Lower leg skin (tissue), 4 donors: ENCODE results near the gene EPHB2. TPM values are rescaled to one million over a fixed set of nuclear protein-coding genes. Genes with fewer than 3 reads are reported as not detected.

Experiments used
- DNase-seq, 2 donors: peaks; one replicate each; pipeline ENCODE4 v3.0.0-alpha.2; 2019; ENCODE audit warnings: low spot score in 2 of 2
- H3K4me3 ChIP-seq: fragments of 200-600 bp; sonication (generic); 2 replicates; pipeline ENCODE4 v1.5.1; 2017; ENCODE audit warnings: mild to moderate bottlenecking, low read depth; ENCODE audit not compliant: poor library complexity, severe bottlenecking
- POLR2A ChIP-seq, 2 donors: fragments of 450-650 bp; IDR thresholded peaks; one replicate each; pipeline ENCODE4 v1.6.1; 2016 to 2017; ENCODE audit warnings: antibody characterized with exemption in 2 of 2, mild to moderate bottlenecking in 1 of 2, moderate library complexity in 1 of 2
- WGBS, 2 donors: methylation state at CpG; one replicate each; pipeline ENCODE4 v1.1.5; 2018; 5-methylcytosine and 5-hydroxymethylcytosine counted together
- intact Hi-C: fragments of 100-400 bp; cut with DNase I; formaldehyde crosslinking; loops from one replicate; pipeline ENCODE4 v1.15.0; 2023; ENCODE audit warnings: low total_unique reads
- total RNA-seq, 4 donors: library from RNA; depleted of rRNA; stranded (reverse); fragments of >200 nt; gene quantifications; one replicate each; pipeline ENCODE4 v1.1.0, GENCODE V29; 2016
- TF ChIP-seq, protein P1 (sequence below), 3 donors: fragments of 450-650 bp; IDR thresholded peaks; one replicate each; pipeline ENCODE4 v1.5.1; 2016; ENCODE audit warnings: antibody characterized with exemption in 3 of 3, mild to moderate bottlenecking in 3 of 3, moderate library complexity in 2 of 3

The EPHB2 gene
- total RNA-seq, 4 donors from 2014 or later, result 0.57 to 3.1 (median 1.7) TPM

DNA sequence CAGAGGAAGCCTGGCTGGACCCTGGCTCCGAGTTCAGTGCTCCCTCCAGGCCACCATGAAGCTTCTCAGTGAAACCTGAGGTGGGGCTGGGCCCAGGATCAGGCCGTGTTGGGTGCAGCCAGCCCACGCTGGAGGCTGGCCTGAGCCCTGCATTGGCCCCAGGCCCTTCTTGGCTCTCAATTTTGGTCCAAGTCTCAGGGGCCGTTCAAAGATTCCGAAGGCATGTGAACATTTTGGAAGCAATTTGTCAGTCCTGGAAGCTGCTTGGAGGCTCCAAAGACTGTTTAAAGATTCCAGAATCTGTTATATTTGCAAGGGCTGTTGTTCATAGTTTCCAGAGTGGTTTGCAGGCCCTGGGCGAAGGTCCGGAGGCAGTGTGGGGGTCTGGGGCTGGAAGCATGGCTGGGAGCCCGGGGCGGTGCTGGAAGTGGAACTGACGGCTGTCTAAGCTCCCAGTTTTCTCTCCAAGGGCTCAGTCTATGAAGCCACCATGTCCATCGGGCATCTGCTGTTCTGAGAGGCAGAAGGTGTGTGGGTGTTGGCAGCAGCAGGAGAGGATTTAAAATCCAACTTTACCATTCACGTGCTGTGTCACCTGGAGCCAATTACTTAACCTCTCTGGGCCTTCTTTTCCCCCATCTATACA lies 104.9 kb downstream of the EPHB2 start:
- WGBS, 2 donors, result 42 to 56% methylated on average over 12 of the region's 12 CpGs
- intact Hi-C loops, result no loop called here

DNA sequence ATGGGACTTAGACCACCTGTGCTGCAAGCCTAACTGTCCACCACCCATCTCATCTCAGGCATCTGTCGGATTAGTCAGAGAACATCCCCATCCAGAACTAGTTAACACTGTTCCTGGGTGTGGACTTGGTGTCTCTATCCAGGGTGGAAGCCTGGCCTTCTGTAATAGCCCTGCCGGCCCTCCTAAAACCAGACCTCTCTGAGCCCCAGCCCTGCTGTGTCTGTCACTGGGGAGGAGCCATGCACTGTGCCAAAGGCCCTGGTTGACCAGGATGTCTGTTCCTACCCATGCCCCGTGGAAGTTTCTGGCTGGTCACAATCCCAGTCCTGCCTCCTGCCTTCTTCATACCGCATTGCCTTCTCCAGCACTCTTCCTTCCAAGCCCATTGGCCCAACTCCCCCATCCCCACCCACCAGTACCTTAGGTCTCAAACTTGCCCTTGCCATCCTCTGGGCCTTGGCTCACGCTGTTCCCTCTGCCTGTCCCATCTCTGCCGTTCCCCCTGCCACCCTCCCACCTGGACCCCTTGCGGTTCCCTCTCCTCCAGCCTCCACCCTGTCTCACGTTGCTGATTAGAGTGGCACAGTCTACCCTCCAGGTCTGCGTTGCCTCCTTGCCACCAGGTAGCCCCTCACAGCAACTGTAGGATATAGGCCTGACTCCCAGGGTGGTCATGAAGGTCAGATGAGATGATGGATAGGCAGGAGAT lies 105.6 kb downstream of the EPHB2 start:
- no peak for TF ChIP-seq POLR2A (IDR thresholded peaks at IDR 0.05)
- TF ChIP-seq, protein P1, sequence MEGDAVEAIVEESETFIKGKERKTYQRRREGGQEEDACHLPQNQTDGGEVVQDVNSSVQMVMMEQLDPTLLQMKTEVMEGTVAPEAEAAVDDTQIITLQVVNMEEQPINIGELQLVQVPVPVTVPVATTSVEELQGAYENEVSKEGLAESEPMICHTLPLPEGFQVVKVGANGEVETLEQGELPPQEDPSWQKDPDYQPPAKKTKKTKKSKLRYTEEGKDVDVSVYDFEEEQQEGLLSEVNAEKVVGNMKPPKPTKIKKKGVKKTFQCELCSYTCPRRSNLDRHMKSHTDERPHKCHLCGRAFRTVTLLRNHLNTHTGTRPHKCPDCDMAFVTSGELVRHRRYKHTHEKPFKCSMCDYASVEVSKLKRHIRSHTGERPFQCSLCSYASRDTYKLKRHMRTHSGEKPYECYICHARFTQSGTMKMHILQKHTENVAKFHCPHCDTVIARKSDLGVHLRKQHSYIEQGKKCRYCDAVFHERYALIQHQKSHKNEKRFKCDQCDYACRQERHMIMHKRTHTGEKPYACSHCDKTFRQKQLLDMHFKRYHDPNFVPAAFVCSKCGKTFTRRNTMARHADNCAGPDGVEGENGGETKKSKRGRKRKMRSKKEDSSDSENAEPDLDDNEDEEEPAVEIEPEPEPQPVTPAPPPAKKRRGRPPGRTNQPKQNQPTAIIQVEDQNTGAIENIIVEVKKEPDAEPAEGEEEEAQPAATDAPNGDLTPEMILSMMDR (IDR thresholded peaks at IDR 0.05), result no peak
- H3K4me3 ChIP-seq, result no peak overlapping the region
- no peak for DNase-seq
- WGBS, 2 donors, result 78 to 79% methylated on average over 9 of the region's 9 CpGs
- intact Hi-C loops, result no loop called here

More for the DNA sequence above, 104.9 kb downstream of the EPHB2 start:
- no peak overlapping the region for H3K4me3 ChIP-seq
- DNase-seq, result no peak
- TF ChIP-seq, protein P1 (IDR thresholded peaks at IDR 0.05), result no peak
- TF ChIP-seq POLR2A (IDR thresholded peaks at IDR 0.05), result no peak

DNA sequence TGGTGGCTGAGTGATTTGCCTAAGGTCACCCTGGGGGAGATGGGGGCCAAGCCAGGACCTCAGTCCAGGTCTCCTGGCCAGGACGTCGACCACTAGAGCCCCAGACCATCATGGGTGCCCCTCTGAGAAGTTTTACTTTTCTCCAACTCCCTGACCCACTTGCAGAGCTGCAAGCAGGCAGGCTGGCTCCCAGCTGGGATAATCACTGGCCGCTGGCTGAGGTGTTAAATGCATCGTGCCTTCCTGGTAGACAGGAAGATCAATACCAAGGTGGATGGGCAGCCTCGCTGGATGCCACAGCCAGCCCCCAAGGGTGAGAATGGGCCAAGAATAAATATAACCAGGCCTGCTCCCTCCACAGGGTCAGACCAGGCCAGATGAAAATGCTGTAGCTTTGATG lies 106.2 kb downstream of the EPHB2 start:
- no peak for DNase-seq
- H3K4me3 ChIP-seq, result no peak overlapping the region
- TF ChIP-seq POLR2A (IDR thresholded peaks at IDR 0.05), result no peak
- TF ChIP-seq, protein P1 (IDR thresholded peaks at IDR 0.05), result no peak
- intact Hi-C loops, result no loop called here
- WGBS, 2 donors, result 94 to 95% methylated on average over 5 of the region's 5 CpGs

DNA sequence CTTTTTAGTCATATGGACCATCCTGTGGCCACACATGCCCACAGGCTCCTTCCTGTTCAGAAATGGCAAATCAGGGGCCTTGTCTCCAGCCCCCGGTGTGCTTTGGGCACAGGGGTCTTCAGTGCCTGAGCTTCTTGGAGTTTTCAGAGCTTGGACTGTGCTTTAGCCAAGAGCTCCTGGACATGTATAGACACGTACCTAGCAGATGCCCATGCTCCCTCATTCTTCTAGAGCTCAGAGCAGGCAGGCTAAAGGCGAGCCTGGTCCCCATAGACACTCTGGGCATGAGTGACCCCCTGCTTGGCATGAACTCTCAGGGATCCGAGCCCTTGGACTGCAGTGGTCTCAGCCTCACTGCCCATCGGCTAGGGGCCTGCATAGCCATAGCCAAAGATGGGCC lies 106.8 kb downstream of the EPHB2 start:
- no peak overlapping the region for H3K4me3 ChIP-seq
- 76 to 88% methylated on average over 5 of the region's 5 CpGs for WGBS, 2 donors
- intact Hi-C loops, result no loop called here
- no peak for DNase-seq
- TF ChIP-seq, protein P1 (IDR thresholded peaks at IDR 0.05), result no peak
- TF ChIP-seq POLR2A (IDR thresholded peaks at IDR 0.05), result no peak

DNA sequence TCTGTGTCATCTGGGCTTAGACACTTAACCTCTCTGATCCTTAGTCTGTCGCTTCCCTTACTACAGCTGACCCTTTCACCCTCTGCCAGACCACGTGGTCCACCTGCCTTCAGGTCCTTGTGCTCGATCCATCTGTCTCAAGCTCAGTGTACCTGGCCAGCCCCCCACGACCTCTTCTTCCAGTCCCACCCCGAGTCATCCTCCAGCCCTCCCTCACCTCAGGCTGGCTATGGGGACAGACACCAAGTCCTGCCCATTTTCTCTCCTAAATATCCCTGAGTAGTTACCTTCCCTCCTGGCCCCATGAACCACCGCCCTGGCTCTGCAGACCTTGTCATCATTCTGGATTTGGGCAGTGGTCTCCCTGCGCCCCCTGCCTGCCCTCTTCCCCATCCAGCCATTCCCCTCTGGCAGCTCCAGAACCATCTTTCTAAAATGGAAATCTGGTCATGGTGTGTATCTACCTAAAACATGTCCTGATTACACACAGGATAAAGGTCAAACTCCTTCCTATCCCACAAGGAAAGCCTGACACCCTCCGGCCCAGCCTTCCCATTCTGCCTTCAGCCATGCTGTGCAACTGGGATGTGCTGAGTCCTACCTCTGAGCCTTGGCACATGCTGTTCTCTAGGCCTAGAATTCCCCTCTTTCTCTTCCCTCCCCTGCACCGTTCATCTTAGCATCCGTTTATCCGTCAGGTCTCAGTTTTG lies 107.6 kb downstream of the EPHB2 start:
- intact Hi-C loops, result no loop called here
- DNase-seq, result no peak
- no peak overlapping the region for H3K4me3 ChIP-seq
- TF ChIP-seq, protein P1 (IDR thresholded peaks at IDR 0.05), result no peak
- no peak for TF ChIP-seq POLR2A (IDR thresholded peaks at IDR 0.05)
- WGBS, 2 donors, result 79 to 80% methylated on average over 11 of the region's 11 CpGs
